ENCODE data around the gene CDC42BPG. TPM values are rescaled to one million over a fixed set of nuclear protein-coding genes. Genes with fewer than 3 reads are reported as not detected.

Gene CDC42BPG
- total RNA-seq, 3 donors from 2014 or later: 5.9 to 14.9 TPM; not detected in 1

GRCh38 chr11:64881476-64881875 lies 37.0 kb upstream of the CDC42BPG start:
- Histone ChIP-seq H3K4me1 (peaks cover 10 to 11% of the 10 kb centered on the region in 2 donors), H3K9me3 (no peaks in the 10 kb centered on the region), H3K27me3 (no peaks in the 10 kb centered on the region), H3K36me3 (no peaks in the 10 kb centered on the region), H3K4me3 (no peak overlapping the region), H3K27ac (no peak overlapping the region)
- intact Hi-C loops (cut with DNase I; ENCODE audit: low total_unique reads): no loop called here
- TF ChIP-seq CTCF (IDR thresholded peaks at IDR 0.05) (no peak), POLR2A (IDR thresholded peaks at IDR 0.05) (no peak), POLR2AphosphoS5 (IDR thresholded peaks at IDR 0.05) (no peak)
- no peak for DNase-seq (ENCODE audit: low spot score in 2 of 2)

- no peaks in the 10 kb centered on the region for H3K36me3 ChIP-seq
- no peaks in the 10 kb centered on the region for H3K9me3 ChIP-seq
- H3K27ac ChIP-seq: peak overlapping the region; percentile 96 to 99
- intact Hi-C loops (cut with DNase I; ENCODE audit: low total_unique reads): no loop called here
- no peaks in the 10 kb centered on the region for H3K27me3 ChIP-seq
- no peak for DNase-seq (ENCODE audit: low spot score in 2 of 2)
- H3K4me3 ChIP-seq: no peak overlapping the region
- TF ChIP-seq POLR2A (IDR thresholded peaks at IDR 0.05): no peak
- TF ChIP-seq POLR2AphosphoS5 (IDR thresholded peaks at IDR 0.05): no peak
- no peak for TF ChIP-seq CTCF (IDR thresholded peaks at IDR 0.05)
- peaks cover 17 to 19% of the 10 kb centered on the region in 2 donors for H3K4me1 ChIP-seq
These were observed 36.0 kb upstream of the CDC42BPG start for GRCh38 chr11:64880240-64881001.

- no peaks in the 10 kb centered on the region for H3K9me3 ChIP-seq
- no peaks in the 10 kb centered on the region for H3K27me3 ChIP-seq
- H3K27ac ChIP-seq: peak overlapping the region; percentile 96 to 99
- intact Hi-C loops (cut with DNase I; ENCODE audit: low total_unique reads): no loop called here
- H3K36me3 ChIP-seq: no peaks in the 10 kb centered on the region
- no peak for DNase-seq (ENCODE audit: low spot score in 2 of 2)
- peak overlapping the region; percentile 61 to 93 (median 79) for H3K4me3 ChIP-seq
- H3K4me1 ChIP-seq: peaks cover 19% of the 10 kb centered on the region in 2 donors
- TF ChIP-seq POLR2AphosphoS5 (IDR thresholded peaks at IDR 0.05): no peak
These were observed 34.9 kb upstream of the CDC42BPG start for GRCh38 chr11:64879244-64879900.

- peak; percentile 87 for TF ChIP-seq POLR2A (IDR thresholded peaks at IDR 0.05)
- peak; percentile 92 to 97 (median 94) for TF ChIP-seq POLR2AphosphoS5 (IDR thresholded peaks at IDR 0.05)
- peak in 2 of 3 donors; percentile 38 to 41 for TF ChIP-seq CTCF (IDR thresholded peaks at IDR 0.05)
- Histone ChIP-seq H3K27me3 (no peaks in the 10 kb centered on the region), H3K4me1 (peaks cover 19% of the 10 kb centered on the region in 2 donors), H3K4me3 (peak within 1 kb of the TSS; percentile 61 to 93 (median 79)), H3K36me3 (no peaks in the 10 kb centered on the region), H3K9me3 (no peaks in the 10 kb centered on the region), H3K27ac (peak within 1 kb of the TSS; percentile 96 to 99)
- peak; percentile 99 for DNase-seq (ENCODE audit: low spot score in 2 of 2)
- intact Hi-C loops (cut with DNase I; ENCODE audit: low total_unique reads): no loop called here
These were observed 34.2 kb upstream of the CDC42BPG start, which contains the start of gene EHD1 for GRCh38 chr11:64878494-64879243. Gene EHD1, minus strand, starts transcription at chr11:64878621. Its CDS starts 157 bp downstream, at chr11:64878464.

- peak overlapping the region; percentile 96 to 99 for H3K27ac ChIP-seq
- H3K27me3 ChIP-seq: no peaks in the 10 kb centered on the region
- H3K36me3 ChIP-seq: no peaks in the 10 kb centered on the region
- TF ChIP-seq POLR2A (IDR thresholded peaks at IDR 0.05): no peak
- no peak for TF ChIP-seq CTCF (IDR thresholded peaks at IDR 0.05)
- no peak for TF ChIP-seq POLR2AphosphoS5 (IDR thresholded peaks at IDR 0.05)
- no peak for DNase-seq (ENCODE audit: low spot score in 2 of 2)
- peaks cover 19% of the 10 kb centered on the region in 2 donors for H3K4me1 ChIP-seq
- peak overlapping the region; percentile 61 to 93 (median 79) for H3K4me3 ChIP-seq
- H3K9me3 ChIP-seq: no peaks in the 10 kb centered on the region
- intact Hi-C loops (cut with DNase I; ENCODE audit: low total_unique reads): no loop called here
These were observed 33.7 kb upstream of the CDC42BPG start for GRCh38 chr11:64878223-64878493.

Data from breast epithelium (tissue), 4 donors.